Measurements from ENCODE around the gene PHF5A.

GRCh38 chr22:41429232-41429950 lies 39.1 kb downstream of the PHF5A start:
- TF ChIP-seq CTCF (IDR thresholded peaks at IDR 0.05) (no peak), EZH2 (IDR thresholded peaks at IDR 0.05; ENCODE audit: borderline replicate concordance, insufficient read depth, low read depth, low read length, poor library complexity, severe bottlenecking) (no peak)
